Neural cell (in vitro differentiated cells): ENCODE results near the gene DIAPH1. TPM values are rescaled to one million over a fixed set of nuclear protein-coding genes. Genes with fewer than 3 reads are reported as not detected.

ENCODE experiments used
- H2AFZ ChIP-seq: fragments of 200-600, 300-800 bp; sonication (generic), shearing (Covaris generic); 2 replicates; pipeline ENCODE4 v1.6.0; 2014; ENCODE audit warnings: low read depth, mild to moderate bottlenecking, antibody characterized with exemption, low read length, moderate library complexity
- H3F3A ChIP-seq: fragments of 200-600 bp; shearing (Covaris generic); 2 replicates; pipeline ENCODE4 v1.6.1; 2016; ENCODE audit warnings: mild to moderate bottlenecking, moderate library complexity, mixed read lengths, antibody characterized with exemption, low read length; ENCODE audit not compliant: insufficient read depth, poor library complexity, severe bottlenecking
- H3K27ac ChIP-seq: fragments of 200-600, 300-800 bp; sonication (generic), shearing (Covaris generic); 2 replicates; pipeline ENCODE4 v1.5.1; 2014; ENCODE audit warnings: mild to moderate bottlenecking, low read length, moderate library complexity
- H3K27me3 ChIP-seq: fragments of 300-800, 200-600 bp; sonication (generic), shearing (Covaris generic); 2 replicates; pipeline ENCODE4 v1.6.0; 2014; ENCODE audit warnings: mild to moderate bottlenecking, low read depth, low read length, moderate library complexity; ENCODE audit not compliant: insufficient read depth
- H3K36me3 ChIP-seq: fragments of 300-800, 200-600 bp; sonication (generic), shearing (Covaris generic); 2 replicates; pipeline ENCODE4 v1.5.1; 2014; ENCODE audit warnings: mild to moderate bottlenecking, antibody characterized with exemption, low read length, moderate library complexity; ENCODE audit not compliant: insufficient read depth
- H3K4me2 ChIP-seq: fragments of 300-800, 200-600 bp; sonication (generic), shearing (Covaris generic); 2 replicates; pipeline ENCODE4 v1.6.0; 2014; ENCODE audit warnings: mild to moderate bottlenecking, low read length
- H3K4me3 ChIP-seq: fragments of 300-800, 200-600 bp; sonication (generic), shearing (Covaris generic); 2 replicates; pipeline ENCODE4 v1.5.1; 2014; ENCODE audit warnings: mild to moderate bottlenecking, low read length, moderate library complexity
- H3K79me2 ChIP-seq: fragments of 200-600 bp; shearing (Covaris generic); replicated peaks from 2 replicates; pipeline ENCODE4 v1.6.0; 2014; ENCODE audit warnings: mild to moderate bottlenecking, low read length, moderate library complexity; ENCODE audit not compliant: insufficient read depth
- H3K9ac ChIP-seq: fragments of 300-800, 200-600 bp; sonication (generic), shearing (Covaris generic); 2 replicates; pipeline ENCODE4 v1.6.1; 2016; ENCODE audit warnings: mild to moderate bottlenecking, low read length, mixed read lengths
- H3K9me2 ChIP-seq: fragments of 200-600 bp; shearing (Covaris generic); 2 replicates; pipeline ENCODE4 v1.6.1; 2016; ENCODE audit warnings: mild to moderate bottlenecking, low read length, mixed read lengths; ENCODE audit not compliant: insufficient read depth
- H3K9me3 ChIP-seq: fragments of 200-600, 300-800 bp; sonication (generic), shearing (Covaris generic); 2 replicates; pipeline ENCODE4 v1.6.1; 2016; ENCODE audit warnings: mild to moderate bottlenecking, mixed run types, low read length, moderate library complexity, mixed read lengths
- H4K20me1 ChIP-seq: fragments of 200-600 bp; shearing (Covaris generic); 2 replicates; pipeline ENCODE4 v1.6.1; 2016; ENCODE audit warnings: mild to moderate bottlenecking, mixed run types; ENCODE audit not compliant: insufficient read depth
- EP300 ChIP-seq: fragments of 450-650 bp; conservative IDR thresholded peaks from 2 replicates; pipeline ENCODE4 v1.6.1; 2014; ENCODE audit warnings: antibody characterized with exemption, mild to moderate bottlenecking, moderate library complexity; ENCODE audit not compliant: poor library complexity, severe bottlenecking
- EZH2 ChIP-seq: fragments of 200-600, 300-800 bp; shearing (Covaris generic), sonication (generic); IDR thresholded peaks from 2 replicates; pipeline ENCODE4 v1.6.1; 2014; ENCODE audit warnings: antibody characterized with exemption, low read length, borderline replicate concordance, mild to moderate bottlenecking; ENCODE audit not compliant: insufficient read depth, poor library complexity, severe bottlenecking
- MXI1 ChIP-seq: fragments of 450-650 bp; conservative IDR thresholded peaks from 2 replicates; pipeline ENCODE4 v1.6.1; 2014; ENCODE audit warnings: antibody characterized with exemption, mild to moderate bottlenecking; ENCODE audit not compliant: poor library complexity, severe bottlenecking
- POLR2AphosphoS5 ChIP-seq: IDR thresholded peaks from 2 replicates; pipeline ENCODE4 v1.6.1; 2012
- RAD21 ChIP-seq: fragments of 450-650 bp; conservative IDR thresholded peaks from 2 replicates; pipeline ENCODE4 v1.6.1; 2014; ENCODE audit warnings: antibody characterized with exemption, mild to moderate bottlenecking, moderate library complexity
- SMC3 ChIP-seq: fragments of 450-650 bp; conservative IDR thresholded peaks from 2 replicates; pipeline ENCODE4 v1.6.1; 2014; ENCODE audit warnings: antibody characterized with exemption, mild to moderate bottlenecking, moderate library complexity; ENCODE audit not compliant: poor library complexity
- TAF1 ChIP-seq: IDR thresholded peaks from 2 replicates; pipeline ENCODE4 v1.6.1; 2012; ENCODE audit warnings: low read depth
- polyA plus RNA-seq: library from polyadenylated mRNA; depleted of rRNA; stranded (reverse); fragments of >200 nt; gene quantifications from 2 replicates; pipeline ENCODE4 v1.2.3, GENCODE V29; 2014
- TF ChIP-seq, protein P1 (sequence below): IDR thresholded peaks from 2 replicates; pipeline ENCODE4 v1.6.1; 2012; ENCODE audit warnings: borderline replicate concordance
- TF ChIP-seq, protein P2 (sequence below): fragments of 450-650 bp; IDR thresholded peaks from 2 replicates; pipeline ENCODE4 v1.5.1; 2014; ENCODE audit warnings: antibody characterized with exemption, mild to moderate bottlenecking, moderate library complexity; ENCODE audit not compliant: poor library complexity, severe bottlenecking

The DIAPH1 gene
- polyA plus RNA-seq, 1 donor from 2014 or later = 21.9 TPM

DNA sequence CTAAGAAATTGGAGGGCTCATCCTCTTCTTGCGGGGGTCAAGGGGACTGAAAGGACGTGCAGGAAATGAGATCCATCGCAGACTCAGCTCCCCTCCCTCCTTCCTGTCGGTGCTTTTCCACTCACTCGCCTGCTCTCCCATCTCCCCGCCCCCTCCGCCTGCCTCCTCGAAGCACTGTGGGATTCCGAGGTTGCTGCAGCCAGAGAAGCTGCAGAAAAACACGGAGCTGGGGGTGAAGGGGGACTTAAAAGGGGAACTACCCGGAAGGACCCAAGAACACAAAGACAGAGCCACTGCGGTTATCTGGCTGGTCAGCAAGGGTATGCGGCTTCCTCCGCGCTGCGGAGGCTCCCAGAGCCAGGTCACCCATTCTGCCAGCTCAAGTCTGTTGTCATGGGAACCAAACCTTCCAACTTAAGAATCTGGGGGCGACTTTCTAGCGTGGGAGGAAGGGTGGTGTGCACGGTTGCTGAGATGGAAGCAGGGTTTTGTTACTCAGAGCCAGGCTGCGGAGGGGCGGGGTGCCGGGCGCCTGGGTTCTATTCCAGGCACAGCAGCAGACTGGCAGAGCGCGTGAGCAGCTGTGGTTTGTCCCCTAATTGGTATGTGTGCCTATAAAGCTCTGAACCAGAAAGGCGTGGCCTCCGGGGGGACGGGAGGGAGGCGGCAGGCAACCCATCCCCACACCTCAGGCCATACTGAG, 105.0 kb downstream of the DIAPH1 start:
- peak overlapping the region; percentile 35 for H2AFZ ChIP-seq
- no peak for TF ChIP-seq TAF1
- TF ChIP-seq EZH2 = no peak
- TF ChIP-seq RAD21 = no peak
- TF ChIP-seq, protein P1, sequence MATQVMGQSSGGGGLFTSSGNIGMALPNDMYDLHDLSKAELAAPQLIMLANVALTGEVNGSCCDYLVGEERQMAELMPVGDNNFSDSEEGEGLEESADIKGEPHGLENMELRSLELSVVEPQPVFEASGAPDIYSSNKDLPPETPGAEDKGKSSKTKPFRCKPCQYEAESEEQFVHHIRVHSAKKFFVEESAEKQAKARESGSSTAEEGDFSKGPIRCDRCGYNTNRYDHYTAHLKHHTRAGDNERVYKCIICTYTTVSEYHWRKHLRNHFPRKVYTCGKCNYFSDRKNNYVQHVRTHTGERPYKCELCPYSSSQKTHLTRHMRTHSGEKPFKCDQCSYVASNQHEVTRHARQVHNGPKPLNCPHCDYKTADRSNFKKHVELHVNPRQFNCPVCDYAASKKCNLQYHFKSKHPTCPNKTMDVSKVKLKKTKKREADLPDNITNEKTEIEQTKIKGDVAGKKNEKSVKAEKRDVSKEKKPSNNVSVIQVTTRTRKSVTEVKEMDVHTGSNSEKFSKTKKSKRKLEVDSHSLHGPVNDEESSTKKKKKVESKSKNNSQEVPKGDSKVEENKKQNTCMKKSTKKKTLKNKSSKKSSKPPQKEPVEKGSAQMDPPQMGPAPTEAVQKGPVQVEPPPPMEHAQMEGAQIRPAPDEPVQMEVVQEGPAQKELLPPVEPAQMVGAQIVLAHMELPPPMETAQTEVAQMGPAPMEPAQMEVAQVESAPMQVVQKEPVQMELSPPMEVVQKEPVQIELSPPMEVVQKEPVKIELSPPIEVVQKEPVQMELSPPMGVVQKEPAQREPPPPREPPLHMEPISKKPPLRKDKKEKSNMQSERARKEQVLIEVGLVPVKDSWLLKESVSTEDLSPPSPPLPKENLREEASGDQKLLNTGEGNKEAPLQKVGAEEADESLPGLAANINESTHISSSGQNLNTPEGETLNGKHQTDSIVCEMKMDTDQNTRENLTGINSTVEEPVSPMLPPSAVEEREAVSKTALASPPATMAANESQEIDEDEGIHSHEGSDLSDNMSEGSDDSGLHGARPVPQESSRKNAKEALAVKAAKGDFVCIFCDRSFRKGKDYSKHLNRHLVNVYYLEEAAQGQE = no peak
- peak; percentile 61 for TF ChIP-seq MXI1
- peak; percentile 75 for TF ChIP-seq POLR2AphosphoS5
- peak; percentile 61 for TF ChIP-seq EP300
- TF ChIP-seq, protein P2, sequence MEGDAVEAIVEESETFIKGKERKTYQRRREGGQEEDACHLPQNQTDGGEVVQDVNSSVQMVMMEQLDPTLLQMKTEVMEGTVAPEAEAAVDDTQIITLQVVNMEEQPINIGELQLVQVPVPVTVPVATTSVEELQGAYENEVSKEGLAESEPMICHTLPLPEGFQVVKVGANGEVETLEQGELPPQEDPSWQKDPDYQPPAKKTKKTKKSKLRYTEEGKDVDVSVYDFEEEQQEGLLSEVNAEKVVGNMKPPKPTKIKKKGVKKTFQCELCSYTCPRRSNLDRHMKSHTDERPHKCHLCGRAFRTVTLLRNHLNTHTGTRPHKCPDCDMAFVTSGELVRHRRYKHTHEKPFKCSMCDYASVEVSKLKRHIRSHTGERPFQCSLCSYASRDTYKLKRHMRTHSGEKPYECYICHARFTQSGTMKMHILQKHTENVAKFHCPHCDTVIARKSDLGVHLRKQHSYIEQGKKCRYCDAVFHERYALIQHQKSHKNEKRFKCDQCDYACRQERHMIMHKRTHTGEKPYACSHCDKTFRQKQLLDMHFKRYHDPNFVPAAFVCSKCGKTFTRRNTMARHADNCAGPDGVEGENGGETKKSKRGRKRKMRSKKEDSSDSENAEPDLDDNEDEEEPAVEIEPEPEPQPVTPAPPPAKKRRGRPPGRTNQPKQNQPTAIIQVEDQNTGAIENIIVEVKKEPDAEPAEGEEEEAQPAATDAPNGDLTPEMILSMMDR = peak; percentile 9
- TF ChIP-seq SMC3 = peak; percentile 46
- peak overlapping the region; percentile 77 for H3K9ac ChIP-seq
- no peaks in the 10 kb centered on the region for H3K9me2 ChIP-seq
- peaks cover 3% of the 10 kb centered on the region for H3F3A ChIP-seq
- no peaks in the 10 kb centered on the region for H3K27me3 ChIP-seq
- H3K79me2 ChIP-seq = no peaks in the 10 kb centered on the region
- peak overlapping the region; percentile 67 for H3K4me2 ChIP-seq
- H3K36me3 ChIP-seq = peaks cover 10% of the 10 kb centered on the region
- H3K9me3 ChIP-seq = no peaks in the 10 kb centered on the region
- peak overlapping the region; percentile 67 for H3K4me3 ChIP-seq
- peak overlapping the region; percentile 90 for H3K27ac ChIP-seq
- H4K20me1 ChIP-seq = no peaks in the 10 kb centered on the region

DNA sequence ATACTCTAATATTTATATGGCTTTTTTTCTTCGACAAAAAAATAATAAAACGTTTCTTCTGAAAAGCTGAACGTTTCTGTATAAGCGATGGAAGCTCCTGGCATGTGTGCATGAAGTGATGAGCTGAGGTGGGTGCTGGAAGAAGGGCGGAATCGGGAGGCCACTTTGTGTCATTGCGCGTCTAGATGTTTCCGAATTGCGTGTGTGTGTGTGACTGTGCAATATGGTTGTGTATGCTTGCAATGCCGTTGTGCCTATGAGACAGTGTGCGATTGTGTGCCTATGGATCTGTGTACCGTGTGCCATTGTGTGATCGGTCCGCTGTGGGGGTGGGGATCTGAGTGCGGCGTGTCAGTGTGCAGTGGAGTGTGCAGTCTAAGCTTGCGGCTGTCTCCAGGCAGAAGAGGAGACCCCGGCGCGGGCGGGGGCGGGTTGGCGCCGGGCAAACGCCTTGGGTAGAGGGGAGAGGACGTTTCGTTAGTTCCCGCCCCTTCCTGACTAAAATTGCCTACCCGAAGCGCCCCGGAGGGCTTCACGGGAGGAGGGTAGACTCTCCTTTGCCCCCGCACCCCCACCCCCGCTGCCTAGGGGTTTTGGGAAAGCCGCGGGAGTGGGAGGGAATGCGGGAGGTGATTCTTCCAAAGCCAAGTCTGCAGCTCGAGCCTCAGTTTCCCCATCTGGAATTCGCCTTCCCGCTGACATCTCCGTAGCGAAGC, 105.7 kb downstream of the DIAPH1 start:
- peak overlapping the region; percentile 90 for H3K27ac ChIP-seq
- no peaks in the 10 kb centered on the region for H3K9me2 ChIP-seq
- H3K4me3 ChIP-seq = peak overlapping the region; percentile 67
- peak overlapping the region; percentile 77 for H3K9ac ChIP-seq
- peaks cover 5% of the 10 kb centered on the region for H3F3A ChIP-seq
- H3K9me3 ChIP-seq = no peaks in the 10 kb centered on the region
- no peaks in the 10 kb centered on the region for H4K20me1 ChIP-seq
- TF ChIP-seq, protein P2 = no peak
- TF ChIP-seq EP300 = peak; percentile 13
- no peak for TF ChIP-seq EZH2
- TF ChIP-seq, protein P1 = no peak
- TF ChIP-seq MXI1 = no peak
- TF ChIP-seq SMC3 = no peak
- peak; percentile 27 for TF ChIP-seq POLR2AphosphoS5
- H3K36me3 ChIP-seq = peaks cover 10% of the 10 kb centered on the region
- H3K4me2 ChIP-seq = peak overlapping the region; percentile 67
- H3K79me2 ChIP-seq = no peaks in the 10 kb centered on the region
- peak overlapping the region; percentile 35 for H2AFZ ChIP-seq
- no peaks in the 10 kb centered on the region for H3K27me3 ChIP-seq
